K562 (cell line): ENCODE data around the gene HTT-AS. TPM values are rescaled to one million over a fixed set of nuclear protein-coding genes. Genes with fewer than 3 reads are reported as not detected.

ENCODE experiments used
- ATF6 ChIP-seq: sonication (generic); formaldehyde crosslinking; IDR thresholded peaks from 2 replicates; pipeline ENCODE4 v1.4.0; 2020; ENCODE audit warnings: mild to moderate bottlenecking, missing genetic modification reagents
- CCAR2 ChIP-seq: fragments of 200-400 bp; formaldehyde crosslinking; IDR thresholded peaks from 2 replicates; pipeline ENCODE4 v1.6.1; 2017; ENCODE audit warnings: mild to moderate bottlenecking, low read depth, low read length
- E2F6 ChIP-seq, 2 experiments: IDR thresholded peaks; 2 replicates each; pipeline ENCODE4 v1.6.1; 2011; ENCODE audit warnings: borderline replicate concordance in 1 of 2, control low read depth in 1 of 2, low read depth in 1 of 2, low read length in 1 of 2, mild to moderate bottlenecking in 1 of 2, mixed read lengths in 1 of 2, moderate library complexity in 1 of 2; ENCODE audit not compliant: insufficient read depth in 1 of 2, insufficient read length in 1 of 2, poor library complexity in 1 of 2, severe bottlenecking in 1 of 2; ENCODE audit errors: extremely low read depth in 1 of 2
- GABPB1 ChIP-seq: sonication (generic); formaldehyde crosslinking; IDR thresholded peaks from 2 replicates; pipeline ENCODE4 v1.8.0; 2022; ENCODE audit warnings: mild to moderate bottlenecking, missing genetic modification reagents
- HOXB6 ChIP-seq: fragments of 250-450 bp; sonication (Bioruptor Pico); IDR thresholded peaks from 2 replicates; pipeline ENCODE4 v1.5.1; 2022; ENCODE audit warnings: mild to moderate bottlenecking, borderline replicate concordance
- MAZ ChIP-seq, 2 experiments: fragments of 450-650 bp in 1 of 2; sonication (generic) in 1 of 2; formaldehyde crosslinking; IDR thresholded peaks in 1 of 2; conservative IDR thresholded peaks in 1 of 2; 2 replicates each; pipeline versions ENCODE4 v1.4.0 to v1.5.0; 2020; ENCODE audit warnings: mild to moderate bottlenecking in 1 of 2, missing genetic modification reagents in 1 of 2
- NFIC ChIP-seq: fragments of 450-650 bp; IDR thresholded peaks from 2 replicates; pipeline ENCODE4 v1.6.1; 2017; ENCODE audit warnings: mild to moderate bottlenecking, inconsistent platforms
- PHF8 ChIP-seq: fragments of 200-600 bp; sonication (generic); IDR thresholded peaks from 2 replicates; pipeline ENCODE4 v1.6.1; 2012; ENCODE audit warnings: mixed run types, mild to moderate bottlenecking, inconsistent platforms, low read length, moderate library complexity, borderline replicate concordance
- RB1 ChIP-seq: fragments of 450-650 bp; IDR thresholded peaks from 2 replicates; pipeline ENCODE4 v1.6.1; 2017; ENCODE audit warnings: low read depth, mild to moderate bottlenecking
- SUPT5H ChIP-seq: fragments of 450-650 bp; IDR thresholded peaks from 2 replicates; pipeline ENCODE4 v1.6.1; 2016
- TARDBP ChIP-seq: fragments of 450-650 bp; IDR thresholded peaks from 2 replicates; pipeline ENCODE4 v1.6.1; 2016
- TEAD1 ChIP-seq, 2 experiments: fragments of 450-650 bp in 1 of 2; sonication (generic) in 1 of 2; formaldehyde crosslinking; IDR thresholded peaks; 2 replicates each; pipeline versions ENCODE4 v1.4.0 to v1.8.0; 2020 to 2022; ENCODE audit warnings: mild to moderate bottlenecking in 2 of 2, missing genetic modification reagents in 1 of 2
- U2AF2 ChIP-seq: fragments of 200-400 bp; formaldehyde crosslinking; optimal IDR thresholded peaks from 2 replicates; pipeline ENCODE3; 2017; ENCODE audit warnings: low read depth, mild to moderate bottlenecking, low read length
- VEZF1 ChIP-seq: fragments of 200-800 bp; sonication (Bioruptor generic); IDR thresholded peaks from 2 replicates; pipeline ENCODE4 v1.6.1; 2017; ENCODE audit warnings: missing genetic modification characterization, missing compliant biosample characterization
- ZBTB7A ChIP-seq: IDR thresholded peaks from 2 replicates; pipeline ENCODE4 v1.6.1; 2011; ENCODE audit warnings: low read depth, mild to moderate bottlenecking, low read length, moderate library complexity, borderline replicate concordance; ENCODE audit not compliant: control insufficient read depth
- ZNF124 ChIP-seq: sonication (generic); formaldehyde crosslinking; IDR thresholded peaks from 2 replicates; pipeline ENCODE4 v1.8.1; 2022; ENCODE audit warnings: missing genetic modification reagents
- ZNF511 ChIP-seq: sonication (generic); formaldehyde crosslinking; IDR thresholded peaks from 2 replicates; pipeline ENCODE4 v1.8.0; 2022; ENCODE audit warnings: mild to moderate bottlenecking, missing genetic modification reagents
- polyA plus RNA-seq, 8 experiments: library from polyadenylated mRNA; depleted of rRNA in 4 of 8; stranded (reverse) in 5 of 8; unstranded in 3 of 8; fragments of >200 nt; fragmentation: Nextera tagmentation in 2 of 8; fragmentation: Illumina TruSeq in 1 of 8; extraction: Ambion mirVana in 2 of 8; extraction: Trizol in 1 of 8; gene quantifications; 2 replicates each; pipeline versions ENCODE4 v1.2.1 to v1.2.3, GENCODE V29; 2011 to 2014; ENCODE audit warnings: inconsistent platforms in 1 of 8, missing spikeins in 1 of 8
- total RNA-seq, 7 experiments: library from RNA; depleted of rRNA in 6 of 7; stranded (reverse); fragments of >200 nt in 6 of 7; fragmentation: Illumina TruSeq in 2 of 7; extraction: Trizol in 2 of 7; gene quantifications; 2 replicates each; pipeline versions ENCODE4 v1.2.1 to v1.2.3, GENCODE V29; 2011 to 2021; ENCODE audit warnings: low replicate concordance in 1 of 7

Gene HTT-AS
- total and polyA plus RNA-seq, 9 of the 15 experiments (the other 6 are each of a cell fraction or from before 2014, with no cell fraction given), result not detected

- peak; percentile 80 for TF ChIP-seq ZBTB7A
- peak; percentile 41; the same call in 1 of the 2 replicates for TF ChIP-seq GABPB1 (CRISPR knock-in tag)
- TF ChIP-seq U2AF2, result no peak
- peak; percentile 69 to 88 for TF ChIP-seq E2F6 (IDR thresholded peaks at IDR 0.05; ENCODE audit: borderline replicate concordance in 1 of 2, extremely low read depth in 1 of 2, insufficient read depth in 1 of 2, insufficient read length in 1 of 2, low read depth in 1 of 2, low read length in 1 of 2, poor library complexity in 1 of 2, severe bottlenecking in 1 of 2)
- peak; percentile 55; the same call in 1 of the 2 replicates for TF ChIP-seq RB1
- no peak for TF ChIP-seq TARDBP
- TF ChIP-seq SUPT5H, result peak; percentile 54; the same call in 1 of the 2 replicates
- peak; percentile 17; the same call in 1 of the 2 replicates for TF ChIP-seq VEZF1 (CRISPR knock-in tag)
- TF ChIP-seq ATF6 (CRISPR knock-in tag), result no peak
- TF ChIP-seq TEAD1 (CRISPR knock-in tag; IDR thresholded peaks at IDR 0.05), result no peak
- peak; percentile 11 to 89; a peak in 2 of 4 replicates for TF ChIP-seq MAZ (CRISPR knock-in tag; conservative IDR thresholded peaks at IDR 0.05 in 1 of 2, IDR thresholded peaks at IDR 0.05 in 1 of 2)
- no peak for TF ChIP-seq CCAR2
- TF ChIP-seq NFIC, result peak; percentile 68
- peak; percentile 66; the same call in 1 of the 2 replicates for TF ChIP-seq PHF8
- no peak for TF ChIP-seq ZNF511 (CRISPR knock-in tag)
- no peak for TF ChIP-seq HOXB6 (CRISPR knock-in tag)
- no peak for TF ChIP-seq ZNF124 (CRISPR knock-in tag)
Measured at GRCh38 chr4:3073158-3074077, 920 bp downstream of the HTT-AS start (continued).
